ENCODE data around the gene KIRREL3.

Gene KIRREL3

GRCh38 chr11:126523441-126524205, 476.9 kb downstream of the KIRREL3 start:
- H3K9ac ChIP-seq (ENCODE audit: low read length) = no peak overlapping the region
- H3K36me3 ChIP-seq (ENCODE audit: control insufficient read depth, insufficient read depth, low read length) = no peaks in the 10 kb centered on the region
- peaks cover 2% of the 10 kb centered on the region for H3K27me3 ChIP-seq (ENCODE audit: control insufficient read depth, insufficient read depth, low read length)
- no peak overlapping the region for H3K27ac ChIP-seq (ENCODE audit: low read depth, low read length)
- no peaks in the 10 kb centered on the region for H3K4me1 ChIP-seq (ENCODE audit: control insufficient read depth, insufficient read depth, low read length)
- no peak overlapping the region for H3K4me3 ChIP-seq (ENCODE audit: low read length)

- no peaks in the 10 kb centered on the region for H3K36me3 ChIP-seq (ENCODE audit: control insufficient read depth, insufficient read depth, low read length)
- no peaks in the 10 kb centered on the region for H3K4me1 ChIP-seq (ENCODE audit: control insufficient read depth, insufficient read depth, low read length)
- H3K27me3 ChIP-seq (ENCODE audit: control insufficient read depth, insufficient read depth, low read length) = peaks cover under 1% of the 10 kb centered on the region
- H3K27ac ChIP-seq (ENCODE audit: low read depth, low read length) = no peak overlapping the region
- H3K9ac ChIP-seq (ENCODE audit: low read length) = no peak overlapping the region
- H3K4me3 ChIP-seq (ENCODE audit: low read length) = no peak overlapping the region
These were observed 478.0 kb downstream of the KIRREL3 start for GRCh38 chr11:126522606-126523005.

GRCh38 chr11:126522152-126522551, 478.4 kb downstream of the KIRREL3 start:
- H3K4me1 ChIP-seq (ENCODE audit: control insufficient read depth, insufficient read depth, low read length) = no peaks in the 10 kb centered on the region
- no peak overlapping the region for H3K9ac ChIP-seq (ENCODE audit: low read length)
- H3K27me3 ChIP-seq (ENCODE audit: control insufficient read depth, insufficient read depth, low read length) = no peaks in the 10 kb centered on the region
- no peak overlapping the region for H3K4me3 ChIP-seq (ENCODE audit: low read length)
- H3K36me3 ChIP-seq (ENCODE audit: control insufficient read depth, insufficient read depth, low read length) = no peaks in the 10 kb centered on the region
- no peak overlapping the region for H3K27ac ChIP-seq (ENCODE audit: low read depth, low read length)

- Histone ChIP-seq H3K27ac (ENCODE audit: low read depth, low read length) (no peak overlapping the region), H3K9ac (ENCODE audit: low read length) (no peak overlapping the region), H3K4me1 (ENCODE audit: control insufficient read depth, insufficient read depth, low read length) (no peaks in the 10 kb centered on the region), H3K4me3 (ENCODE audit: low read length) (no peak overlapping the region), H3K36me3 (ENCODE audit: control insufficient read depth, insufficient read depth, low read length) (no peaks in the 10 kb centered on the region), H3K27me3 (ENCODE audit: control insufficient read depth, insufficient read depth, low read length) (no peaks in the 10 kb centered on the region)
These were observed 479.4 kb downstream of the KIRREL3 start for GRCh38 chr11:126521196-126521595.

- Histone ChIP-seq H3K9ac (ENCODE audit: low read length) (no peak overlapping the region), H3K4me3 (ENCODE audit: low read length) (no peak overlapping the region), H3K4me1 (ENCODE audit: control insufficient read depth, insufficient read depth, low read length) (no peaks in the 10 kb centered on the region), H3K27ac (ENCODE audit: low read depth, low read length) (no peak overlapping the region), H3K36me3 (ENCODE audit: control insufficient read depth, insufficient read depth, low read length) (no peaks in the 10 kb centered on the region), H3K27me3 (ENCODE audit: control insufficient read depth, insufficient read depth, low read length) (no peaks in the 10 kb centered on the region)
These were observed 480.5 kb downstream of the KIRREL3 start for GRCh38 chr11:126519764-126520734.

- Histone ChIP-seq H3K27ac (ENCODE audit: low read depth, low read length) (no peak overlapping the region), H3K36me3 (ENCODE audit: control insufficient read depth, insufficient read depth, low read length) (no peaks in the 10 kb centered on the region), H3K4me3 (ENCODE audit: low read length) (no peak overlapping the region), H3K9ac (ENCODE audit: low read length) (no peak overlapping the region), H3K27me3 (ENCODE audit: control insufficient read depth, insufficient read depth, low read length) (no peaks in the 10 kb centered on the region), H3K4me1 (ENCODE audit: control insufficient read depth, insufficient read depth, low read length) (no peaks in the 10 kb centered on the region)
These were observed 481.4 kb downstream of the KIRREL3 start for GRCh38 chr11:126518972-126519690.

GRCh38 chr11:126518071-126518971, 482.2 kb downstream of the KIRREL3 start:
- Histone ChIP-seq H3K27me3 (ENCODE audit: control insufficient read depth, insufficient read depth, low read length) (peaks cover 3% of the 10 kb centered on the region), H3K9ac (ENCODE audit: low read length) (no peak overlapping the region), H3K27ac (ENCODE audit: low read depth, low read length) (no peak overlapping the region), H3K4me3 (ENCODE audit: low read length) (no peak overlapping the region), H3K36me3 (ENCODE audit: control insufficient read depth, insufficient read depth, low read length) (no peaks in the 10 kb centered on the region), H3K4me1 (ENCODE audit: control insufficient read depth, insufficient read depth, low read length) (no peaks in the 10 kb centered on the region)

GRCh38 chr11:126515501-126515900, 485.1 kb downstream of the KIRREL3 start:
- Histone ChIP-seq H3K27me3 (ENCODE audit: control insufficient read depth, insufficient read depth, low read length) (peaks cover 4% of the 10 kb centered on the region), H3K4me3 (ENCODE audit: low read length) (no peak overlapping the region), H3K9ac (ENCODE audit: low read length) (no peak overlapping the region), H3K27ac (ENCODE audit: low read depth, low read length) (no peak overlapping the region), H3K4me1 (ENCODE audit: control insufficient read depth, insufficient read depth, low read length) (no peaks in the 10 kb centered on the region), H3K36me3 (ENCODE audit: control insufficient read depth, insufficient read depth, low read length) (no peaks in the 10 kb centered on the region)

GRCh38 chr11:126514061-126514693, 486.4 kb downstream of the KIRREL3 start:
- no peaks in the 10 kb centered on the region for H3K36me3 ChIP-seq (ENCODE audit: control insufficient read depth, insufficient read depth, low read length)
- H3K27ac ChIP-seq (ENCODE audit: low read depth, low read length) = no peak overlapping the region
- H3K9ac ChIP-seq (ENCODE audit: low read length) = no peak overlapping the region
- no peak overlapping the region for H3K4me3 ChIP-seq (ENCODE audit: low read length)
- H3K4me1 ChIP-seq (ENCODE audit: control insufficient read depth, insufficient read depth, low read length) = no peaks in the 10 kb centered on the region
- H3K27me3 ChIP-seq (ENCODE audit: control insufficient read depth, insufficient read depth, low read length) = peaks cover 4% of the 10 kb centered on the region

- H3K9ac ChIP-seq (ENCODE audit: low read length) = no peak overlapping the region
- no peak overlapping the region for H3K27ac ChIP-seq (ENCODE audit: low read depth, low read length)
- H3K36me3 ChIP-seq (ENCODE audit: control insufficient read depth, insufficient read depth, low read length) = no peaks in the 10 kb centered on the region
- H3K4me3 ChIP-seq (ENCODE audit: low read length) = no peak overlapping the region
- peaks cover 4% of the 10 kb centered on the region for H3K27me3 ChIP-seq (ENCODE audit: control insufficient read depth, insufficient read depth, low read length)
- no peaks in the 10 kb centered on the region for H3K4me1 ChIP-seq (ENCODE audit: control insufficient read depth, insufficient read depth, low read length)
These were observed 487.5 kb downstream of the KIRREL3 start for GRCh38 chr11:126512741-126513715.

All from rectal smooth muscle tissue (tissue), 1 donor.